Neural progenitor cell (in vitro differentiated cells): ENCODE measurements around the gene THAP4. TPM values are rescaled to one million over a fixed set of nuclear protein-coding genes. Genes with fewer than 3 reads are reported as not detected.

Experiments used
- DNase-seq: peaks from one replicate; pipeline ENCODE4 v3.0.0-alpha.2; 2016; ENCODE audit warnings: low spot score
- H2AFZ ChIP-seq: fragments of 200-600 bp; sonication (generic); replicated peaks from 2 replicates; pipeline ENCODE4 v1.6.1; 2016; ENCODE audit warnings: antibody characterized with exemption
- H3F3A ChIP-seq: fragments of 200-600 bp; sonication (generic); 2 replicates; pipeline ENCODE4 v1.6.1; 2016; ENCODE audit warnings: antibody characterized with exemption, low read depth
- H3K27ac ChIP-seq: fragments of 200-600 bp; sonication (generic); 2 replicates; pipeline ENCODE4 v1.5.1; 2016; ENCODE audit warnings: mild to moderate bottlenecking
- H3K27me3 ChIP-seq: fragments of 200-600 bp; sonication (generic); 2 replicates; pipeline ENCODE4 v1.6.1; 2016; ENCODE audit warnings: mild to moderate bottlenecking, moderate library complexity
- H3K36me3 ChIP-seq: fragments of 200-600 bp; sonication (generic); 2 replicates; pipeline ENCODE4 v1.5.1; 2016
- H3K4me1 ChIP-seq: fragments of 200-600 bp; sonication (generic); 2 replicates; pipeline ENCODE4 v1.6.1; 2016; ENCODE audit warnings: mixed run types
- H3K4me2 ChIP-seq: fragments of 200-600 bp; sonication (generic); 2 replicates; pipeline ENCODE4 v1.6.1; 2016
- H3K4me3 ChIP-seq: fragments of 200-600 bp; sonication (generic); 2 replicates; pipeline ENCODE4 v1.5.1; 2016
- H3K79me2 ChIP-seq: fragments of 200-600 bp; sonication (generic); 2 replicates; pipeline ENCODE4 v1.6.1; 2016; ENCODE audit warnings: low read depth
- H3K9ac ChIP-seq: fragments of 200-600 bp; sonication (generic); 2 replicates; pipeline ENCODE4 v1.6.1; 2016
- H3K9me3 ChIP-seq: fragments of 200-600 bp; sonication (generic); 2 replicates; pipeline ENCODE4 v1.5.1; 2016; ENCODE audit warnings: low read depth
- H4K20me1 ChIP-seq: fragments of 200-600 bp; sonication (generic); 2 replicates; pipeline ENCODE4 v1.6.1; 2016; ENCODE audit warnings: low read depth
- H3K27ac Mint-ChIP-seq: 3 replicates; pipeline ENCODE4 v1.8.0; 2021; ENCODE audit warnings: mixed read lengths
- H3K27me3 Mint-ChIP-seq: 2 replicates; pipeline ENCODE4 v1.8.0; 2022; ENCODE audit warnings: low read depth, mild to moderate bottlenecking, inconsistent platforms, moderate library complexity, mixed read lengths; ENCODE audit not compliant: insufficient read depth
- H3K36me3 Mint-ChIP-seq: 3 replicates; pipeline ENCODE4 v1.8.0; 2021; ENCODE audit warnings: mixed read lengths
- H3K4me1 Mint-ChIP-seq: 3 replicates; pipeline ENCODE4 v1.8.0; 2021; ENCODE audit warnings: mixed read lengths
- H3K4me3 Mint-ChIP-seq: 3 replicates; pipeline ENCODE4 v1.8.0; 2021; ENCODE audit warnings: mild to moderate bottlenecking, moderate library complexity, mixed read lengths
- H3K9me3 Mint-ChIP-seq: 3 replicates; pipeline ENCODE4 v1.8.0; 2020; ENCODE audit warnings: mixed read lengths
- CTCF ChIP-seq: fragments of 200-600 bp; sonication (generic); IDR thresholded peaks from 2 replicates; pipeline ENCODE4 v1.5.1; 2017; ENCODE audit warnings: antibody characterized with exemption, mild to moderate bottlenecking
- EZH2 ChIP-seq: fragments of 200-600 bp; sonication (generic); IDR thresholded peaks from 2 replicates; pipeline ENCODE4 v1.6.1; 2017; ENCODE audit warnings: antibody characterized with exemption, mild to moderate bottlenecking, moderate library complexity
- EZH2phosphoT487 ChIP-seq: fragments of 200-600 bp; sonication (generic); IDR thresholded peaks from 2 replicates; pipeline ENCODE4 v1.6.1; 2017; ENCODE audit warnings: antibody characterized with exemption
- total RNA-seq: library from RNA; depleted of rRNA; stranded (reverse); fragments of >200 nt; gene quantifications from 2 replicates; pipeline ENCODE4 v1.2.3, GENCODE V29; 2015; ENCODE audit warnings: low replicate concordance

THAP4 gene
- total RNA-seq, 1 donor from 2014 or later: 25.6 TPM

GRCh38 chr2:241677392-241677791 is 40.4 kb upstream of the THAP4 start:
- H3K4me2 ChIP-seq: no peak overlapping the region
- H3K9me3 ChIP-seq: no peaks in the 10 kb centered on the region
- H3K4me1 ChIP-seq: no peaks in the 10 kb centered on the region
- no peak overlapping the region for H2AFZ ChIP-seq
- DNase-seq: no peak
- H3K36me3 ChIP-seq: no peaks in the 10 kb centered on the region
- H3K27ac ChIP-seq: no peak overlapping the region
- peaks cover 2% of the 10 kb centered on the region for H3K4me1 Mint-ChIP-seq
- no peak overlapping the region for H3K27ac Mint-ChIP-seq
- H3K79me2 ChIP-seq: peaks cover 6% of the 10 kb centered on the region
- H3K27me3 Mint-ChIP-seq: peaks cover 6% of the 10 kb centered on the region
- no peak overlapping the region for H3K9ac ChIP-seq
- H4K20me1 ChIP-seq: no peaks in the 10 kb centered on the region
- no peaks in the 10 kb centered on the region for H3K9me3 Mint-ChIP-seq
- H3K27me3 ChIP-seq: no peaks in the 10 kb centered on the region
- peaks cover 23% of the 10 kb centered on the region for H3K36me3 Mint-ChIP-seq
- H3K4me3 Mint-ChIP-seq: no peak overlapping the region
- no peak overlapping the region for H3K4me3 ChIP-seq
- H3F3A ChIP-seq: peaks cover 15% of the 10 kb centered on the region
- TF ChIP-seq EZH2phosphoT487 (no peak), CTCF (no peak), EZH2 (no peak)

GRCh38 chr2:241676665-241677064 is 39.7 kb upstream of the THAP4 start:
- peaks cover 2% of the 10 kb centered on the region for H3K4me1 Mint-ChIP-seq
- no peak overlapping the region for H3K4me3 ChIP-seq
- DNase-seq: no peak
- H3K79me2 ChIP-seq: no peaks in the 10 kb centered on the region
- no peaks in the 10 kb centered on the region for H3K36me3 ChIP-seq
- no peaks in the 10 kb centered on the region for H3K27me3 ChIP-seq
- H3F3A ChIP-seq: peaks cover 15% of the 10 kb centered on the region
- H3K9ac ChIP-seq: no peak overlapping the region
- no peak overlapping the region for H3K27ac Mint-ChIP-seq
- peaks cover 6% of the 10 kb centered on the region for H3K27me3 Mint-ChIP-seq
- no peaks in the 10 kb centered on the region for H3K9me3 ChIP-seq
- H3K9me3 Mint-ChIP-seq: no peaks in the 10 kb centered on the region
- no peak for TF ChIP-seq CTCF
- TF ChIP-seq EZH2phosphoT487: no peak
- no peak overlapping the region for H2AFZ ChIP-seq
- H3K4me2 ChIP-seq: no peak overlapping the region
- peaks cover 19% of the 10 kb centered on the region for H3K36me3 Mint-ChIP-seq
- no peak overlapping the region for H3K4me3 Mint-ChIP-seq
- no peaks in the 10 kb centered on the region for H4K20me1 ChIP-seq
- H3K4me1 ChIP-seq: no peaks in the 10 kb centered on the region
- no peak overlapping the region for H3K27ac ChIP-seq

GRCh38 chr2:241675885-241676284 is 38.9 kb upstream of the THAP4 start:
- Histone ChIP-seq H4K20me1 (no peaks in the 10 kb centered on the region), H3K27ac (no peak overlapping the region), H3F3A (peaks cover 15% of the 10 kb centered on the region), H3K9ac (no peak overlapping the region), H2AFZ (no peak overlapping the region), H3K9me3 (no peaks in the 10 kb centered on the region), H3K4me3 (no peak overlapping the region), H3K36me3 (no peaks in the 10 kb centered on the region), H3K27me3 (no peaks in the 10 kb centered on the region), H3K4me2 (no peak overlapping the region), H3K79me2 (no peaks in the 10 kb centered on the region), H3K4me1 (no peaks in the 10 kb centered on the region)
- Mint-ChIP-seq H3K4me1 (peaks cover 2% of the 10 kb centered on the region), H3K27me3 (peaks cover 7% of the 10 kb centered on the region), H3K27ac (no peak overlapping the region), H3K36me3 (peaks cover 13% of the 10 kb centered on the region), H3K4me3 (no peak overlapping the region), H3K9me3 (no peaks in the 10 kb centered on the region)
- TF ChIP-seq CTCF: no peak
- no peak for TF ChIP-seq EZH2phosphoT487
- TF ChIP-seq EZH2: no peak
- DNase-seq: no peak
